SK-N-SH (cell line): ENCODE measurements around the gene ASTL. TPM values are rescaled to one million over a fixed set of nuclear protein-coding genes. Genes with fewer than 3 reads are reported as not detected.

Experiments used
- CTCF ChIA-PET: fragments of 300-600, 350-600 bp; formaldehyde crosslinking; extraction: SDS; loops from one replicate; lab custom pipeline; 2021; lab: Yijun Ruan, JAX
- POLR2A ChIA-PET: fragments of 350-600 bp; sonication (Branson Sonifier 250); formaldehyde crosslinking; extraction: SDS; loops from one replicate; lab custom pipeline; 2020; ENCODE audit warnings: antibody characterized with exemption, inconsistent platforms; lab: Yijun Ruan, JAX
- DNase-seq: peaks from one replicate; pipeline ENCODE4 v3.0.0; 2012
- H2AFZ ChIP-seq: fragments of 200-600 bp; sonication (generic); 2 replicates; pipeline ENCODE4 v1.8.1; 2016; ENCODE audit warnings: antibody characterized with exemption, mild to moderate bottlenecking, low read depth
- H3F3A ChIP-seq: fragments of 200-600 bp; sonication (generic); replicated peaks from 2 replicates; pipeline ENCODE3; 2016; ENCODE audit warnings: antibody characterized with exemption, mild to moderate bottlenecking; ENCODE audit not compliant: insufficient read depth
- H3K27ac ChIP-seq, 2 experiments: fragments of 200-500 bp in 1 of 2; fragments of 200-600 bp in 1 of 2; sonication (Bioruptor generic) in 1 of 2; sonication (generic), shearing (Covaris generic) in 1 of 2; 2 replicates each; pipeline versions ENCODE4 v1.5.1 to v1.6.1; 2014 to 2016; ENCODE audit warnings: low read depth in 2 of 2, inconsistent platforms in 1 of 2, low read length in 1 of 2, mild to moderate bottlenecking in 1 of 2, mixed read lengths in 1 of 2
- H3K27me3 ChIP-seq: fragments of 200-600 bp; sonication (generic), shearing (Covaris generic); 2 replicates; pipeline ENCODE4 v1.6.1; 2016; ENCODE audit warnings: mixed run types; ENCODE audit not compliant: insufficient read depth
- H3K36me3 ChIP-seq, 2 experiments: fragments of 200-500 bp in 1 of 2; fragments of 200-600 bp in 1 of 2; sonication (Bioruptor generic) in 1 of 2; sonication (generic) in 1 of 2; replicated peaks in 1 of 2; 2 replicates each; pipeline versions ENCODE3 to v1.5.1; 2014 to 2016; ENCODE audit warnings: low read length in 1 of 2, mild to moderate bottlenecking in 1 of 2; ENCODE audit not compliant: insufficient read depth in 2 of 2, control insufficient read depth in 1 of 2
- H3K4me1 ChIP-seq, 2 experiments: fragments of 200-500 bp in 1 of 2; fragments of 200-600 bp in 1 of 2; sonication (Bioruptor generic) in 1 of 2; sonication (generic), shearing (Covaris generic) in 1 of 2; 2 replicates each; pipeline versions ENCODE4 v1.5.1 to v1.6.1; 2014 to 2016; ENCODE audit warnings: low read depth in 1 of 2, low read length in 1 of 2, mixed run types in 1 of 2; ENCODE audit not compliant: insufficient read depth in 2 of 2, control insufficient read depth in 1 of 2
- H3K4me2 ChIP-seq: fragments of 200-600 bp; sonication (generic), shearing (Covaris generic); 2 replicates; pipeline ENCODE4 v1.6.1; 2017; ENCODE audit warnings: mixed run types
- H3K4me3 ChIP-seq, 2 experiments: fragments of 200-500 bp in 1 of 2; fragments of 200-600 bp in 1 of 2; sonication (Bioruptor generic) in 1 of 2; sonication (generic), shearing (Covaris generic) in 1 of 2; 2 replicates each; pipeline versions ENCODE4 v1.5.1 to v1.8.1; 2014 to 2016; ENCODE audit warnings: low read depth in 2 of 2, inconsistent platforms in 1 of 2, low read length in 1 of 2, mild to moderate bottlenecking in 1 of 2, mixed read lengths in 1 of 2, moderate library complexity in 1 of 2
- H3K79me2 ChIP-seq: fragments of 200-600 bp; sonication (generic); 2 replicates; pipeline ENCODE4 v1.8.1; 2017; ENCODE audit warnings: mild to moderate bottlenecking; ENCODE audit not compliant: insufficient read depth
- H3K9ac ChIP-seq: fragments of 200-600 bp; sonication (generic); 2 replicates; pipeline ENCODE4 v1.6.1; 2017; ENCODE audit warnings: mixed run types
- H3K9me2 ChIP-seq: fragments of 200-600 bp; sonication (generic); 2 replicates; pipeline ENCODE4 v1.6.1; 2017; ENCODE audit warnings: mixed run types
- H3K9me3 ChIP-seq: fragments of 200-600 bp; sonication (generic); 2 replicates; pipeline ENCODE4 v1.6.1; 2017; ENCODE audit warnings: mixed run types, mild to moderate bottlenecking, moderate library complexity
- H4K20me1 ChIP-seq: fragments of 200-600 bp; sonication (generic); 2 replicates; pipeline ENCODE4 v1.6.1; 2017; ENCODE audit warnings: mild to moderate bottlenecking, mixed run types; ENCODE audit not compliant: insufficient read depth
- EZH2phosphoT487 ChIP-seq: fragments of 200-600 bp; sonication (generic); IDR thresholded peaks from 2 replicates; pipeline ENCODE4 v1.6.1; 2017; ENCODE audit warnings: low read depth, mixed run types, mild to moderate bottlenecking, antibody characterized with exemption, moderate library complexity, borderline replicate concordance
- FOXM1 ChIP-seq: IDR thresholded peaks from 2 replicates; pipeline ENCODE4 v1.4.0; 2012; ENCODE audit warnings: low read depth, mild to moderate bottlenecking
- GABPA ChIP-seq: IDR thresholded peaks from 2 replicates; pipeline ENCODE4 v1.4.0; 2012; ENCODE audit warnings: low read depth, mild to moderate bottlenecking
- MAX ChIP-seq: IDR thresholded peaks from 2 replicates; pipeline ENCODE4 v1.4.0; 2012; ENCODE audit warnings: low read depth
- MEF2A ChIP-seq: IDR thresholded peaks from 2 replicates; pipeline ENCODE4 v1.4.0; 2012; ENCODE audit warnings: low read depth, borderline replicate concordance
- MXI1 ChIP-seq: IDR thresholded peaks from 2 replicates; pipeline ENCODE4 v1.6.1; 2012; ENCODE audit warnings: mild to moderate bottlenecking, low read depth, low read length, improper control_type of control experiment
- NFIC ChIP-seq: IDR thresholded peaks from 2 replicates; pipeline ENCODE4 v1.4.0; 2012; ENCODE audit warnings: borderline replicate concordance
- NRF1 ChIP-seq: IDR thresholded peaks from 2 replicates; pipeline ENCODE4 v1.6.1; 2012; ENCODE audit warnings: low read depth, mild to moderate bottlenecking, low read length
- RAD21 ChIP-seq: IDR thresholded peaks from 2 replicates; pipeline ENCODE4 v1.6.1; 2012; ENCODE audit warnings: mild to moderate bottlenecking, low read length
- REST ChIP-seq: IDR thresholded peaks from 2 replicates; pipeline ENCODE4 v1.6.1; 2012; ENCODE audit warnings: mild to moderate bottlenecking, low read depth, low read length, moderate library complexity
- RFX5 ChIP-seq: IDR thresholded peaks from 2 replicates; pipeline ENCODE4 v1.6.1; 2012; ENCODE audit warnings: mild to moderate bottlenecking, improper control_type of control experiment, low read length
- RXRA ChIP-seq: IDR thresholded peaks from 2 replicates; pipeline ENCODE4 v1.4.0; 2012; ENCODE audit warnings: low read depth, mild to moderate bottlenecking, borderline replicate concordance
- SMC3 ChIP-seq: IDR thresholded peaks from 2 replicates; pipeline ENCODE4 v1.6.1; 2012; ENCODE audit warnings: low read depth, low read length, improper control_type of control experiment
- TAF1 ChIP-seq: IDR thresholded peaks from 2 replicates; pipeline ENCODE4 v1.6.1; 2012; ENCODE audit warnings: low read depth, mild to moderate bottlenecking, low read length, moderate library complexity, borderline replicate concordance
- TCF12 ChIP-seq: IDR thresholded peaks from 2 replicates; pipeline ENCODE4 v1.4.0; 2012
- TEAD4 ChIP-seq: IDR thresholded peaks from 2 replicates; pipeline ENCODE4 v1.4.0; 2012; ENCODE audit warnings: mild to moderate bottlenecking, borderline replicate concordance; ENCODE audit not compliant: insufficient read depth
- WGBS: methylation state at CpG from one replicate; pipeline ENCODE4 v1.1.6; 2017; ENCODE audit warnings: low lambda C conversion rate; 5-methylcytosine and 5-hydroxymethylcytosine counted together
- polyA plus RNA-seq, 3 experiments: library from polyadenylated mRNA; depleted of rRNA; stranded (reverse); fragments of >200 nt; gene quantifications; 2 replicates each; pipeline ENCODE4 v1.2.3, GENCODE V29; 2012
- TF ChIP-seq, protein P1 (sequence below): fragments of 150-350 bp; IDR thresholded peaks from 2 replicates; pipeline ENCODE4 v1.6.1; 2017; ENCODE audit warnings: antibody characterized with exemption, low read length, low read depth, borderline replicate concordance

ASTL gene
- polyA plus RNA-seq, 1 of the 3 experiments (the other 2 are of a cell fraction), result not detected

DNA sequence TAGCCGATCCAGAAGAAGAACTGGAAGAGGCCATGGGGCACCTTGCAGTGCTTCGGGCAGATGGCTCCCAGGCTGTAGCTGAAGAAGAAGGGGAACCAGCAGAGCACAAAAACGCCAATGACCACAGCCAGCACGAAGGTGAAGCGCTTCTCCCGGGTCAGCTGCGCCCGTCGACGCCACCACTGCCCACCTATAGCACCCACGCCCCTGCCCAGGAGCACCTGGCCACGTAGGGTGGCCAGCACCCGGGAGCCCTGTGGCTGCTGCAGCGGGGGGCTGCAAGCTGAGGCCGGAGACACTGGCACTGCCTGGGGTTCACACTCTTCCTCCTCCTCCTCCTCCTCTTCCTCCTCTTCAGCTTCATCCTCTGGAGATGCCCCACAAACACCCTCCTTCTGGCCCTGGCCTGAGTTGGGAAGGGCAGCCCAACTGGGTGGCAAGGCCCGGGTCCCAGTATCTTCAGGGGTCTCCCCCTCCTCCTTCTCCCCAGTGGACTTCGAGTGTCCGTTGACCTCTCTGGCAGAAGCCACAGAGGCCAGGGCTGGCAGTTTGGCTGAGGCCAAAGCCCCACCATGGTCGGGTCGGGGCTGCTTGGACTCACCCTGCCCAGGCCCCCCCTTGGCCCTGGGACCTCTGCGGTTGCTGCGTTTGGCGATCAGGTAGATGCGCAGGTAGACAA, 23.3 kb downstream of the ASTL start:
- H3K9ac ChIP-seq, result no peak overlapping the region
- 87% methylated on average over 11 of the region's 24 CpGs for WGBS
- H3K9me3 ChIP-seq, result no peaks in the 10 kb centered on the region
- H2AFZ ChIP-seq, result no peak overlapping the region
- H3K27me3 ChIP-seq, result no peaks in the 10 kb centered on the region
- H3K4me2 ChIP-seq, result no peak overlapping the region
- peaks cover 0 to 12% of the 10 kb centered on the region in 2 experiments; a peak in 1 of 4 replicates for H3K4me1 ChIP-seq
- no peaks in the 10 kb centered on the region for H3K36me3 ChIP-seq
- ChIA-PET POLR2A (no interaction called here), CTCF (interaction anchor here (1.6 to 8.0 kb wide), 3 partner anchors 7 to 59 kb away, joined by 3 to 101 read pairs (median 25); no protein-coding TSS in a partner anchor)
- no peaks in the 10 kb centered on the region for H3K9me2 ChIP-seq
- DNase-seq, result no peak
- no peak overlapping the region for H3K4me3 ChIP-seq
- TF ChIP-seq TCF12 (no peak), RAD21 (no peak), GABPA (no peak), MAX (no peak), FOXM1 (no peak), MXI1 (no peak), MEF2A (no peak), RXRA (no peak)
- TF ChIP-seq, protein P1, sequence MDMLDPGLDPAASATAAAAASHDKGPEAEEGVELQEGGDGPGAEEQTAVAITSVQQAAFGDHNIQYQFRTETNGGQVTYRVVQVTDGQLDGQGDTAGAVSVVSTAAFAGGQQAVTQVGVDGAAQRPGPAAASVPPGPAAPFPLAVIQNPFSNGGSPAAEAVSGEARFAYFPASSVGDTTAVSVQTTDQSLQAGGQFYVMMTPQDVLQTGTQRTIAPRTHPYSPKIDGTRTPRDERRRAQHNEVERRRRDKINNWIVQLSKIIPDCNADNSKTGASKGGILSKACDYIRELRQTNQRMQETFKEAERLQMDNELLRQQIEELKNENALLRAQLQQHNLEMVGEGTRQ, result no peak
- no peaks in the 10 kb centered on the region for H3K79me2 ChIP-seq
- H4K20me1 ChIP-seq, result no peaks in the 10 kb centered on the region
- H3K27ac ChIP-seq, result no peak overlapping the region
- H3F3A ChIP-seq, result no peaks in the 10 kb centered on the region

GRCh38 chr2:96114546-96114902, 23.8 kb downstream of the ASTL start:
- 0% methylated on average over 1 of the region's 13 CpGs for WGBS
- Histone ChIP-seq H3K4me3 (no peak overlapping the region), H3K36me3 (no peaks in the 10 kb centered on the region), H3K4me2 (no peak overlapping the region), H3K27ac (no peak overlapping the region), H3K9me2 (no peaks in the 10 kb centered on the region), H2AFZ (no peak overlapping the region), H3K4me1 (peaks cover 0 to 12% of the 10 kb centered on the region in 2 experiments; a peak in 1 of 4 replicates), H3K9me3 (no peaks in the 10 kb centered on the region), H3K79me2 (no peaks in the 10 kb centered on the region), H3K27me3 (no peaks in the 10 kb centered on the region), H3F3A (no peaks in the 10 kb centered on the region), H4K20me1 (no peaks in the 10 kb centered on the region), H3K9ac (no peak overlapping the region)
- ChIA-PET CTCF (interaction anchor here (1.6 to 8.0 kb wide), 2 partner anchors 32 to 60 kb away, joined by 3 to 101 read pairs; no protein-coding TSS in a partner anchor), POLR2A (no interaction called here)
- DNase-seq, result no peak
- TF ChIP-seq NRF1 (no peak), SMC3 (no peak)

DNA sequence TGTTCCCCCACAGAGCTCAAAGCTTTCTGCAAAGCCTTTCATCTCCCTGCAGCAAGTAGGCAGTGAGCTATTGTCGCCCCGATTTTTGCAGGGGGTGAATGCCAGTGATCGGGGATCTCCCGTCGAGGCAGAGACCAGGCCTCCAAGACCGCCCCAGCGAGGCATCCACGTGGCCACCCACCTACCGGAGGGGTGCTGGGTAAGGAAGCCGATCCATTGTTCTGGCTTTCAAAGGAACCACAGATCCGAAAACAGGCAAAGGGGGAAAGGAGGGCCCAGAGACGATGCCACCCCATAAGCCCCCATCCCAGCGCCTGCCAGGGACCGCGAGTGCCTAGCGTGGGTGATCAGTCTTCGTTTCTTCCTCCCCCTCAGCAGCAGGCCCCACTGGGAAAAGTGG, 24.4 kb downstream of the ASTL start:
- no peak overlapping the region for H3K27ac ChIP-seq
- no peak overlapping the region for H3K4me2 ChIP-seq
- H3K9ac ChIP-seq, result no peak overlapping the region
- no peaks in the 10 kb centered on the region for H4K20me1 ChIP-seq
- H3K36me3 ChIP-seq, result no peaks in the 10 kb centered on the region
- WGBS, result 79% methylated on average over 14 of the region's 17 CpGs
- no peak overlapping the region for H2AFZ ChIP-seq
- H3K4me1 ChIP-seq, result peaks cover 0 to 17% of the 10 kb centered on the region in 2 experiments; a peak in 1 of 4 replicates
- no peaks in the 10 kb centered on the region for H3K27me3 ChIP-seq
- ChIA-PET CTCF (interaction anchor here (1.6 kb wide), 1 partner anchor 32 kb away, joined by 3 read pairs; no protein-coding TSS in a partner anchor), POLR2A (no interaction called here)
- H3K9me3 ChIP-seq, result no peaks in the 10 kb centered on the region
- DNase-seq, result no peak
- H3K9me2 ChIP-seq, result no peaks in the 10 kb centered on the region
- H3F3A ChIP-seq, result no peaks in the 10 kb centered on the region
- no peak overlapping the region for H3K4me3 ChIP-seq
- no peaks in the 10 kb centered on the region for H3K79me2 ChIP-seq
- TF ChIP-seq REST (no peak), MEF2A (no peak), EZH2phosphoT487 (no peak), NFIC (no peak), FOXM1 (no peak), TAF1 (no peak), TCF12 (no peak), TEAD4 (no peak), RFX5 (no peak)
